ENCODE data around the gene CCN5.
"Not testable (repeated sequence)": the region's sequence is repeated elsewhere in the genome, so short reads cannot be mapped to it uniquely, and the experiment has no call there.

Gene CCN5

GRCh38 chr20:44691424-44692423 lies 23.4 kb upstream of the CCN5 start:
- no peak overlapping the region for H3K27ac ChIP-seq
- TF ChIP-seq, protein P1, sequence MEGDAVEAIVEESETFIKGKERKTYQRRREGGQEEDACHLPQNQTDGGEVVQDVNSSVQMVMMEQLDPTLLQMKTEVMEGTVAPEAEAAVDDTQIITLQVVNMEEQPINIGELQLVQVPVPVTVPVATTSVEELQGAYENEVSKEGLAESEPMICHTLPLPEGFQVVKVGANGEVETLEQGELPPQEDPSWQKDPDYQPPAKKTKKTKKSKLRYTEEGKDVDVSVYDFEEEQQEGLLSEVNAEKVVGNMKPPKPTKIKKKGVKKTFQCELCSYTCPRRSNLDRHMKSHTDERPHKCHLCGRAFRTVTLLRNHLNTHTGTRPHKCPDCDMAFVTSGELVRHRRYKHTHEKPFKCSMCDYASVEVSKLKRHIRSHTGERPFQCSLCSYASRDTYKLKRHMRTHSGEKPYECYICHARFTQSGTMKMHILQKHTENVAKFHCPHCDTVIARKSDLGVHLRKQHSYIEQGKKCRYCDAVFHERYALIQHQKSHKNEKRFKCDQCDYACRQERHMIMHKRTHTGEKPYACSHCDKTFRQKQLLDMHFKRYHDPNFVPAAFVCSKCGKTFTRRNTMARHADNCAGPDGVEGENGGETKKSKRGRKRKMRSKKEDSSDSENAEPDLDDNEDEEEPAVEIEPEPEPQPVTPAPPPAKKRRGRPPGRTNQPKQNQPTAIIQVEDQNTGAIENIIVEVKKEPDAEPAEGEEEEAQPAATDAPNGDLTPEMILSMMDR (conservative IDR thresholded peaks at IDR 0.05), result no peak

DNA sequence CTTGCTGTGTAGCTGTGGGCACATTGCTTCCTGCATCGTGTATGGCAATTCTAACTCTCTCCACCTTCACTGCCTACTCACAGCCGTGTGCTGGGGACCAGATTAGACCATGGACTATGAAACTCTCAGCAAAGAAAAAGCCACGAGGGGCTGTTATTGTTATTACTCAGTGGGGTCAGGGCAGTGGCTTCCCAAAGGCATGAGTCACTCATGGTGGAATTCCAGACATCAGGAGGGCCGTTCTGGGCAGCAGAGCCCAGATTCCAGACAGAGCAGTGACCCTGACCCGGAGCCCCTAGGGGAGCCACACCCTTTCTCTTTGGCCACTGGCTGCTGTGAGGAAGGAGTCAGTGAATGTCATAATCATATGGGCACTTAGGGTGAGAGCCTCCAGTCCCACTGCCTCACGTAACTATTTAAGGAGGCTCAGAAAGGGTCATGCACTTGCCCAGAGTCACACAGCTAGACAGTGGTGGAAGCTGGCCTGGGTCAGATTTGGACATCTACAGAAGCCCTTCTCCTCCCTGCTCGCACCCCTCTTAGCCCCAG lies 22.2 kb upstream of the CCN5 start:
- TF ChIP-seq, protein P1 (conservative IDR thresholded peaks at IDR 0.05), result no peak
- no peak overlapping the region for H3K27ac ChIP-seq

GRCh38 chr20:44693627-44694026 lies 21.5 kb upstream of the CCN5 start:
- H3K27ac ChIP-seq, result no peak overlapping the region
- TF ChIP-seq, protein P1 (conservative IDR thresholded peaks at IDR 0.05), result no peak

DNA sequence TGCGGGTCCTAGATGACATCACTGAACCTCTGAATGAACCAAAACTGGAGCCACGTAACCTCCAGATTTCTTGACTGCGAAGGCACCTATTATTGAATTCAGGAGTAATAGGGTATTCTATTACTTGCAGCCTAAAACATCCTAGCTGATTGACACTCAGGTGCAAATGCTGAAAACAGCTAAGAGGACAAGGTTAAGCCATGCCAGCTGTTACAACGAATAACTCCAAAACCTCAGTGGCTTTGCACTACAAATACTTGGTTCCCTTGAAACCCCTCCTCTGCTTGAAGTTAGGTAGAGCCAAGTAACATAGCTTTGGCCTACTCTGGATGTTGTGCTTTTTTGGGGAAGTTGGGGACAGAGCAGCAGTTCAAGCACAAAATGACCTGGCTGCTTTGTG lies 21.0 kb upstream of the CCN5 start:
- no peak overlapping the region for H3K27ac ChIP-seq
- TF ChIP-seq, protein P1 (conservative IDR thresholded peaks at IDR 0.05), result no peak

GRCh38 chr20:44695295-44695673 lies 19.9 kb upstream of the CCN5 start:
- TF ChIP-seq, protein P1 (conservative IDR thresholded peaks at IDR 0.05), result no peak
- no peak overlapping the region for H3K27ac ChIP-seq

DNA sequence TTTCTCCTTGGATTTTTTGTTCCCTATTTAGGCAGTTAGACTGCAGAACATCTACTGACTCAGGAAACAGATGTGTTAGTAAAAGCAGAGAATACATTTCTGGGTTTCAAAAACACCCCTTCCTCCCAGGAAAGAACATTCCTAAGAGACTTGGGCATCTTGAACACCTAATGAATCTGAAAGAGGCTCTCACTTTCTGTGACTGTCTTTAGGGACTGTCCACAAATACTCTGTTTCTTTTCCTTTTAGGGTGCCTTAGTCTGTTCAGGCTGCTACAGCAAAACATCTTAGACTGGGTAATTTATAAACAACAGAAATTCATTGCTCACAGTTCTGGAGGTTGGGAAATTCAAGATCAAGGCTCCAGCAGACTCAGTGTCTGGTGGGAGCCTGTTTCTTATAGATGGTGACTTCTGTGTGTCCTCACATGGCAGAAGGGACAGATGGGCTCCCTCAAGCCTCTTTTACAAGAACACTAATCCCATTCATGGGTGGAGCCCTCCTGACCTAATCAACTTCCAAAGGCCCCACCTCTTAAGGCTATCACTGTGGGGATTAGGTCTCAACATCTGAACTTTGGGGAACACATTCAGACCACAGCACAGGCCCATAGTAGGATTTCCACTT lies 19.4 kb upstream of the CCN5 start:
- TF ChIP-seq, protein P1 (conservative IDR thresholded peaks at IDR 0.05), result no peak
- H3K27ac ChIP-seq, result no peak overlapping the region

GRCh38 chr20:44696315-44696714 lies 18.9 kb upstream of the CCN5 start:
- no peak overlapping the region for H3K27ac ChIP-seq

DNA sequence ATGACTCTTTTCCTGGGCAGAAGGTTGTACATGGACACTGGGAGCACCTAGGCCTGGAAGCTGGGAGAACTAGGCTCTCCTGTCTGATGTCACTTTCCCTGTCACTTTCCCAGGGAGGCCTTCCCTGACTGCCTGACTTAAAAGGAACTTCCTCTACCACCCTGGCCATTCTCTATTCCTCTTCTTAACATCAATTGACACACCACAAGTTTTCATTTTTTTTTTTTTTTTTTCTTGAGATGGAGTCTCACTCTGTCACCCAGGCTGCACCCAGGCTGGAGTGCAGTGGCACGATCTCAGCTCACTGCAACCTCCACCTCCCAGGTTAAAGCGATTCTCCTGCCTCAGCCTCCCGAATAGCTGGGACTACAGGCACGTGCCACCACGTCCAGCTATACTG lies 18.1 kb upstream of the CCN5 start:
- H3K27ac ChIP-seq, result not testable (repeated sequence)

More at GRCh38 chr20:44696315-44696714, 18.9 kb upstream of the CCN5 start:
- TF ChIP-seq, protein P1 (conservative IDR thresholded peaks at IDR 0.05), result no peak; the same call in 1 of the 2 replicates

All from VCaP (cell line).